Measurements from ENCODE around the gene EFNA5. TPM values are rescaled to one million over a fixed set of nuclear protein-coding genes. Genes with fewer than 3 reads are reported as not detected.

Gene EFNA5
- polyA plus RNA-seq, 1 donor (not counting 4 experiments of a cell fraction or from before 2014, with no cell fraction given), result 4.8 TPM

- Histone ChIP-seq H3K4me3 (ENCODE audit: control insufficient read depth in 2 of 3, extremely low read depth in 1 of 3, insufficient read depth in 2 of 3, low read depth in 1 of 3, low read length in 3 of 3) (no peak overlapping the region), H3K9ac (ENCODE audit: control insufficient read depth, extremely low read depth, insufficient read depth, low read length) (no peak overlapping the region), H3K36me3 (ENCODE audit: control insufficient read depth in 2 of 2, extremely low read depth in 1 of 2, insufficient read depth in 2 of 2, low read length in 2 of 2) (no peaks in the 10 kb centered on the region), H2AFZ (ENCODE audit: control insufficient read depth, low read length) (no peak overlapping the region), H3K27ac (ENCODE audit: control insufficient read depth, insufficient read depth, low read length) (no peak overlapping the region), H4K20me1 (ENCODE audit: control insufficient read depth, extremely low read depth, insufficient read depth, low read length) (no peaks in the 10 kb centered on the region), H3K4me2 (ENCODE audit: control insufficient read depth, extremely low read depth, insufficient read depth, low read depth, low read length) (no peak overlapping the region), H3K9me1 (ENCODE audit: control insufficient read depth, extremely low read depth, insufficient read depth, low read length) (no peaks in the 10 kb centered on the region), H3K4me1 (ENCODE audit: control insufficient read depth, extremely low read depth, insufficient read depth, low read length) (no peaks in the 10 kb centered on the region), H3K9me3 (ENCODE audit: control insufficient read depth, low read depth, low read length) (no peaks in the 10 kb centered on the region), H3K79me2 (ENCODE audit: control insufficient read depth, insufficient read depth, low read length) (no peaks in the 10 kb centered on the region), H3K27me3 (ENCODE audit: control insufficient read depth, extremely low read depth, insufficient read depth, low read length) (no peaks in the 10 kb centered on the region)
- dilution Hi-C loops (cut with MboI; ENCODE audit: extremely low pct_ligation_motif_present, low sequenced_read_pairs), result no loop called here
- DNase-seq (ENCODE audit: low read depth, low spot score) (no peak), FAIRE-seq (no peak)
- TF ChIP-seq, protein P1, sequence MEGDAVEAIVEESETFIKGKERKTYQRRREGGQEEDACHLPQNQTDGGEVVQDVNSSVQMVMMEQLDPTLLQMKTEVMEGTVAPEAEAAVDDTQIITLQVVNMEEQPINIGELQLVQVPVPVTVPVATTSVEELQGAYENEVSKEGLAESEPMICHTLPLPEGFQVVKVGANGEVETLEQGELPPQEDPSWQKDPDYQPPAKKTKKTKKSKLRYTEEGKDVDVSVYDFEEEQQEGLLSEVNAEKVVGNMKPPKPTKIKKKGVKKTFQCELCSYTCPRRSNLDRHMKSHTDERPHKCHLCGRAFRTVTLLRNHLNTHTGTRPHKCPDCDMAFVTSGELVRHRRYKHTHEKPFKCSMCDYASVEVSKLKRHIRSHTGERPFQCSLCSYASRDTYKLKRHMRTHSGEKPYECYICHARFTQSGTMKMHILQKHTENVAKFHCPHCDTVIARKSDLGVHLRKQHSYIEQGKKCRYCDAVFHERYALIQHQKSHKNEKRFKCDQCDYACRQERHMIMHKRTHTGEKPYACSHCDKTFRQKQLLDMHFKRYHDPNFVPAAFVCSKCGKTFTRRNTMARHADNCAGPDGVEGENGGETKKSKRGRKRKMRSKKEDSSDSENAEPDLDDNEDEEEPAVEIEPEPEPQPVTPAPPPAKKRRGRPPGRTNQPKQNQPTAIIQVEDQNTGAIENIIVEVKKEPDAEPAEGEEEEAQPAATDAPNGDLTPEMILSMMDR (optimal IDR thresholded peaks at IDR 0.05 in 1 of 3, IDR thresholded peaks at IDR 0.05 in 1 of 3, conservative IDR thresholded peaks at IDR 0.05 in 1 of 3; ENCODE audit: extremely low read depth in 1 of 3, insufficient read depth in 2 of 3, low read length in 3 of 3), result no peak
- no peak for TF ChIP-seq EZH2 (IDR thresholded peaks at IDR 0.05; ENCODE audit: low read length)
These were observed 255.0 kb downstream of the EFNA5 start for GRCh38 chr5:107415762-107416161.

DNA sequence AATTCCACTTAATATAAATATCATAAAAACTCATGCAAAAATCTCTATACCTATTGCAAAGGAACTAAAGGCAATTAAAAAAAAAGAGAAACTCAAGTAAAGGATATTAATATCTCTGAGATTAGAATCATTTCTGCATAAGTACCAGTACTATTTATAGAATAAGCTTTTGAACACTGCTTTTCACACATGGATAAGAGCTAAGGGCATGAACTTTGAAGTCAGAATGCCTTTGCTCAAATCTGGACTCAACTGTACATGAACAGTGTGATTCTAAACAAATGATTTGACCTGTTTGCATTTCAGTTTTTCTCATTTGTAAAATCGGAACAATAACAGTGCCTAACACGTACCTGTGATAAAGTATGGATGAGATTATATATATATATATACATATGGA, 255.9 kb downstream of the EFNA5 start:
- Histone ChIP-seq H3K9me1 (ENCODE audit: control insufficient read depth, extremely low read depth, insufficient read depth, low read length) (no peaks in the 10 kb centered on the region), H3K27ac (ENCODE audit: control insufficient read depth, insufficient read depth, low read length) (no peak overlapping the region), H3K36me3 (ENCODE audit: control insufficient read depth in 2 of 2, extremely low read depth in 1 of 2, insufficient read depth in 2 of 2, low read length in 2 of 2) (no peaks in the 10 kb centered on the region), H3K27me3 (ENCODE audit: control insufficient read depth, extremely low read depth, insufficient read depth, low read length) (no peaks in the 10 kb centered on the region), H3K4me2 (ENCODE audit: control insufficient read depth, extremely low read depth, insufficient read depth, low read depth, low read length) (no peak overlapping the region), H3K9ac (ENCODE audit: control insufficient read depth, extremely low read depth, insufficient read depth, low read length) (no peak overlapping the region), H3K9me3 (ENCODE audit: control insufficient read depth, low read depth, low read length) (no peaks in the 10 kb centered on the region), H2AFZ (ENCODE audit: control insufficient read depth, low read length) (no peak overlapping the region), H4K20me1 (ENCODE audit: control insufficient read depth, extremely low read depth, insufficient read depth, low read length) (no peaks in the 10 kb centered on the region), H3K4me3 (ENCODE audit: control insufficient read depth in 2 of 3, extremely low read depth in 1 of 3, insufficient read depth in 2 of 3, low read depth in 1 of 3, low read length in 3 of 3) (no peak overlapping the region), H3K79me2 (ENCODE audit: control insufficient read depth, insufficient read depth, low read length) (no peaks in the 10 kb centered on the region), H3K4me1 (ENCODE audit: control insufficient read depth, extremely low read depth, insufficient read depth, low read length) (no peaks in the 10 kb centered on the region)
- TF ChIP-seq EZH2 (IDR thresholded peaks at IDR 0.05; ENCODE audit: low read length), result no peak
- TF ChIP-seq, protein P1 (optimal IDR thresholded peaks at IDR 0.05 in 1 of 3, IDR thresholded peaks at IDR 0.05 in 1 of 3, conservative IDR thresholded peaks at IDR 0.05 in 1 of 3; ENCODE audit: extremely low read depth in 1 of 3, insufficient read depth in 2 of 3, low read length in 3 of 3), result no peak
- no peak for FAIRE-seq
- DNase-seq (ENCODE audit: low read depth, low spot score), result no peak
- dilution Hi-C loops (cut with MboI; ENCODE audit: extremely low pct_ligation_motif_present, low sequenced_read_pairs), result no loop called here

All from keratinocyte (primary cell).